LoVo (cell line): ENCODE measurements around the gene GNPTAB.
A peak's percentile ranks its signal among the peaks of the same experiment; 100 is the strongest.

Experiments
- DNase-seq: peaks from one replicate; pipeline ENCODE4 v3.0.0-alpha.2; 2016; ENCODE audit warnings: low spot score

GNPTAB gene

GRCh38 chr12:101696251-101697196, 134.2 kb downstream of the GNPTAB start:
- DNase-seq = peak; percentile 16

GRCh38 chr12:101695706-101696105, 135.1 kb downstream of the GNPTAB start:
- peak; percentile 22 for DNase-seq
